Pancreas (tissue), 10 donors: ENCODE measurements around the gene ANAPC1. TPM values are rescaled to one million over a fixed set of nuclear protein-coding genes. Genes with fewer than 3 reads are reported as not detected.

ENCODE experiments used
- ATAC-seq, 4 donors: fragments of 200-7000 bp; cut with Tn5 transposase; one replicate each; pipeline versions ENCODE4 v1.8.0 to v1.9.1; 2020; ENCODE audit warnings: mild to moderate bottlenecking in 4 of 4, moderate library complexity in 4 of 4
- DNase-seq, 6 donors: peaks; one replicate each; pipeline ENCODE4 v3.0.0-alpha.2; 2020
- FAIRE-seq: peaks from 2 replicates; lab custom pipeline; 2012; peaks lifted over from hg19 to GRCh38; lab: Jason Lieb, UNC
- H3K27ac ChIP-seq, 4 donors: fragments of 200-600 bp; sonication (generic); 1 replicate in 3 of 4; 2 replicates in 1 of 4; pipeline versions ENCODE4 v1.5.0 to v1.8.0; 2020
- H3K27me3 ChIP-seq, 4 donors: fragments of 200-600 bp; one replicate each; pipeline ENCODE4 v1.8.0; 2021
- H3K36me3 ChIP-seq, 3 donors: fragments of 200-600 bp; sonication (generic) in 1 of 3; one replicate each; pipeline versions ENCODE4 v1.5.0 to v1.8.0; 2020 to 2021
- H3K4me1 ChIP-seq, 3 donors: fragments of 200-600 bp; one replicate each; pipeline ENCODE4 v1.8.0; 2021
- H3K4me3 ChIP-seq, 4 donors: fragments of 200-600 bp; sonication (generic) in 2 of 4; one replicate each; pipeline versions ENCODE4 v1.5.0 to v1.8.0; 2020 to 2021
- H3K9me3 ChIP-seq, 4 donors: fragments of 200-600 bp; one replicate each; pipeline ENCODE4 v1.8.0; 2021
- CTCF ChIP-seq, 4 donors: fragments of 200-600 bp; sonication (generic) in 3 of 4; IDR thresholded peaks; one replicate each; pipeline versions ENCODE4 v1.5.0 to v1.8.0; 2021; ENCODE audit warnings: antibody characterized with exemption in 4 of 4
- WGBS, 2 donors: extraction: QIAGEN DNeasy Blood & Tissue Kit; methylation state at CpG; one replicate each; pipeline ENCODE4 v1.1.7; 2013; 5-methylcytosine and 5-hydroxymethylcytosine counted together
- intact Hi-C, 3 donors: fragments of 100-400 bp; cut with DNase I; formaldehyde crosslinking; loops; one replicate each; pipeline versions ENCODE4 v1.11.1 to v1.14.2; 2022
- polyA plus RNA-seq, 2 donors: library from polyadenylated mRNA; stranded (reverse); fragments of 200-250 nt; gene quantifications; one replicate each; pipeline ENCODE4 v1.2.3, GENCODE V29; 2013
- total RNA-seq, 6 donors: library from RNA; stranded (reverse); fragmentation: NEBNext Ultra II Directional in 4 of 6; extraction: Animal tissue kit (Norgen Biotek cat#: 25700) in 4 of 6; gene quantifications; one replicate each; pipeline versions ENCODE4 v1.2.1 to v1.2.4, GENCODE V29; 2021 to 2023
- donor health status: healthy with polysubstance abuse.
- donor health status: DM: no; HTN: no; CAD: no; lungs with moderate emphysema.
- donor health status: DM: no; HTN: no; CAD: no.
- donor health status: control.
- donor health status: control.
- donor health status: Bipolar disorder and iron deficiency.
- donor health status: DM: yes; HTN: yes; CAD: no.
- donor health status: DM: no; HTN: no; CAD: no.
- donor health status: DM: no; HTN: no; CAD: no.
- donor health status: DM: yes; HTN: yes; CAD: no.

Gene ANAPC1
- total and polyA plus RNA-seq, 8 donors: 5.7 to 22.4 (median 13.9) TPM

- no peaks in the 10 kb centered on the region for H3K27me3 ChIP-seq
- no peaks in the 10 kb centered on the region for H3K36me3 ChIP-seq
- DNase-seq (no peak), FAIRE-seq (no peak), ATAC-seq (no peak)
- 65 to 68% methylated on average over 2 of the region's 2 CpGs for WGBS, 2 donors
- no peak overlapping the region for H3K4me3 ChIP-seq
- no peaks in the 10 kb centered on the region for H3K9me3 ChIP-seq
- TF ChIP-seq CTCF (IDR thresholded peaks at IDR 0.05): no peak
- intact Hi-C loops: no loop called here
- peaks cover 0 to 3% (median 0%) of the 10 kb centered on the region in 3 donors for H3K4me1 ChIP-seq
- no peak overlapping the region for H3K27ac ChIP-seq
These were observed 43.7 kb upstream of the ANAPC1 start for GRCh38 chr2:111927723-111928122.

GRCh38 chr2:111924617-111925107 is 40.7 kb upstream of the ANAPC1 start:
- H3K9me3 ChIP-seq: no peaks in the 10 kb centered on the region
- H3K36me3 ChIP-seq: no peaks in the 10 kb centered on the region
- ATAC-seq (no peak), FAIRE-seq (no peak), DNase-seq (no peak)
- peaks cover 10 to 13% (median 12%) of the 10 kb centered on the region in 3 donors for H3K4me1 ChIP-seq
- WGBS, 2 donors: 85 to 92% methylated on average over 3 of the region's 3 CpGs
- H3K4me3 ChIP-seq: no peak overlapping the region
- H3K27me3 ChIP-seq: no peaks in the 10 kb centered on the region
- intact Hi-C loops: no loop called here
- TF ChIP-seq CTCF (IDR thresholded peaks at IDR 0.05): no peak
- no peak overlapping the region for H3K27ac ChIP-seq

GRCh38 chr2:111923276-111923804 is 39.3 kb upstream of the ANAPC1 start:
- Histone ChIP-seq H3K9me3 (no peaks in the 10 kb centered on the region), H3K4me3 (no peak overlapping the region), H3K36me3 (no peaks in the 10 kb centered on the region), H3K4me1 (peaks cover 16 to 19% (median 18%) of the 10 kb centered on the region in 3 donors), H3K27me3 (no peaks in the 10 kb centered on the region), H3K27ac (no peak overlapping the region)
- no peak for TF ChIP-seq CTCF (IDR thresholded peaks at IDR 0.05)
- FAIRE-seq (no peak), DNase-seq (no peak), ATAC-seq (no peak)
- intact Hi-C loops: no loop called here
- WGBS, 2 donors: 71 to 84% methylated on average over 4 of the region's 4 CpGs

- no peaks in the 10 kb centered on the region for H3K36me3 ChIP-seq
- H3K27me3 ChIP-seq: no peaks in the 10 kb centered on the region
- TF ChIP-seq CTCF (IDR thresholded peaks at IDR 0.05): no peak
- DNase-seq (peak; percentile 67 to 82 (median 76)), FAIRE-seq (no peak), ATAC-seq (peak; percentile 91 to 96 (median 94))
- no peak overlapping the region for H3K4me3 ChIP-seq
- intact Hi-C loops: no loop called here
- H3K9me3 ChIP-seq: no peaks in the 10 kb centered on the region
- H3K4me1 ChIP-seq: peaks cover 16 to 19% (median 18%) of the 10 kb centered on the region in 3 donors
- WGBS, 2 donors: 8 to 14% methylated on average over 8 of the region's 8 CpGs
- peak overlapping the region; percentile 43 to 73 (median 63) for H3K27ac ChIP-seq
These were observed 36.0 kb upstream of the ANAPC1 start for GRCh38 chr2:111919794-111920608.
